Measurements from ENCODE around the gene CYP2W1.

GRCh38 chr7:976901-977325 lies 6.1 kb upstream of the CYP2W1 start:
- TF ChIP-seq CTCF (IDR thresholded peaks at IDR 0.05) (no peak), POLR2A (IDR thresholded peaks at IDR 0.05) (no peak)
